Esophagus muscularis mucosa (tissue), 4 donors: Measurements from ENCODE around the gene HIVEP1. TPM values are rescaled to one million over a fixed set of nuclear protein-coding genes. Genes with fewer than 3 reads are reported as not detected.

ENCODE experiments used
- DNase-seq: peaks from one replicate; pipeline ENCODE4 v3.0.0-alpha.2; 2017; ENCODE audit errors: extremely low spot score
- H3K27ac ChIP-seq, 4 donors: fragments of 200-600 bp; sonication (generic); replicated peaks in 1 of 4; 1 replicate in 3 of 4; 2 replicates in 1 of 4; pipeline ENCODE4 v1.5.1; 2016 to 2019; ENCODE audit warnings: mild to moderate bottlenecking in 1 of 4
- H3K27me3 ChIP-seq, 4 donors: fragments of 200-600 bp; sonication (generic); one replicate each; pipeline versions ENCODE4 v1.5.1 to v1.6.0; 2016 to 2019
- H3K36me3 ChIP-seq, 4 donors: fragments of 200-600 bp; sonication (generic); one replicate each; pipeline ENCODE4 v1.5.1; 2016 to 2019
- H3K4me1 ChIP-seq, 4 donors: fragments of 200-600 bp; sonication (generic); one replicate each; pipeline ENCODE4 v1.5.1; 2016 to 2019
- H3K4me3 ChIP-seq, 4 donors: fragments of 200-600 bp; sonication (generic); 1 replicate in 2 of 4; 2 replicates in 2 of 4; pipeline ENCODE4 v1.5.1; 2016 to 2019; ENCODE audit warnings: mild to moderate bottlenecking in 4 of 4, moderate library complexity in 1 of 4
- H3K9me3 ChIP-seq, 4 donors: fragments of 200-600 bp; sonication (generic); 1 replicate in 3 of 4; 2 replicates in 1 of 4; pipeline ENCODE4 v1.5.1; 2016 to 2019
- EP300 ChIP-seq: sonication (generic); formaldehyde crosslinking; IDR thresholded peaks from one replicate; pipeline ENCODE4 v1.6.1; 2017; ENCODE audit warnings: antibody characterized with exemption
- POLR2A ChIP-seq: fragments of 450-650 bp; IDR thresholded peaks from one replicate; pipeline ENCODE4 v1.6.1; 2017; ENCODE audit warnings: antibody characterized with exemption, moderate library complexity, mild to moderate bottlenecking, low read depth
- POLR2AphosphoS5 ChIP-seq, 2 donors: sonication (generic); formaldehyde crosslinking; IDR thresholded peaks; one replicate each; pipeline ENCODE4 v1.6.1; 2017; ENCODE audit warnings: antibody characterized with exemption in 2 of 2
- WGBS: methylation state at CpG from one replicate; pipeline ENCODE4 v1.1.5; 2018; 5-methylcytosine and 5-hydroxymethylcytosine counted together
- intact Hi-C: fragments of 100-400 bp; cut with DNase I; formaldehyde crosslinking; loops from one replicate; pipeline ENCODE4 v1.15.1; 2023
- total RNA-seq, 4 donors: library from RNA; depleted of rRNA; stranded (reverse); fragments of >200 nt; gene quantifications; one replicate each; pipeline versions ENCODE4 v1.1.0 to v1.2.1, GENCODE V29; 2016
- TF ChIP-seq, protein P1 (sequence below), 3 experiments: fragments of 200-600 bp in 2 of 3; fragments of 450-650 bp in 1 of 3; sonication (generic) in 2 of 3; IDR thresholded peaks; one replicate each; pipeline ENCODE4 v1.5.1; 2017 to 2019; ENCODE audit warnings: antibody characterized with exemption in 3 of 3, mild to moderate bottlenecking in 2 of 3, moderate library complexity in 1 of 3

Gene HIVEP1
- total RNA-seq, 4 donors from 2014 or later: 16.2 to 28.3 (median 25.1) TPM

DNA sequence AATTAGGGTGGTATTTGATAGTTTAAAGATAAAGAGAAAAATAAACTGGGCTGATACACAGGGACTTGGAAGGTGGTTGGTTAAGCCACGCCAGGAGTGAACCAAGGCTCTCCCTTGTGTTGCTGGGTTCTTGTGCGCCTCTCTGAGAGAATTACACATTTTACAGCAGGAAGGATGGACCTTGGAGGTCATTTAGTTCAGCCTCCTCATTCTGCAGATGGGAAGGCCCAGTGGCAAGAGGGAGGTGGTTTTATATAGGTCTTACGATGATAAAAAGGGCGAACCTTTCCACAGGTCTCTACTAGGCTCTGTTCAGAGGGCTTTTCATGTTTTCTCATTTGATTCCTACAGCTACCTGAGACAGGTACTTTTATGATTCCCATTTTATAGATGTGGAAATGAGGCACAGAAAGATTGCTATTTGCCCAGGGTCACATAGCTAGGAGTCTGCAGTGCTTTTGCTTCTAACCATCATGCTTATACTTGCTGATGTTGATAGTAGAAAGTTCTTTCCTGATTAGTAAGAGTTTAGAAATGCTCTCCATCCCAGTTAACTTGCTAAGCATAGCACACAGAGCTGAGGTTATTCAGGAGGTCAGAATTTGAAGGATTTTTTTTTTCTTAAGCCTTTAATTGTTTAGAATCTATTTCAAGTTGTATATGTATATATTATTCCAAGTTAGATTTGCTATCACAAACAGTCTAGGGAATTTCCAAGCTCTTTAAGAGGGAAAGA lies 12.8 kb downstream of the HIVEP1 start:
- TF ChIP-seq POLR2AphosphoS5 (IDR thresholded peaks at IDR 0.05) (no peak), EP300 (no peak), POLR2A (no peak)
- TF ChIP-seq, protein P1, sequence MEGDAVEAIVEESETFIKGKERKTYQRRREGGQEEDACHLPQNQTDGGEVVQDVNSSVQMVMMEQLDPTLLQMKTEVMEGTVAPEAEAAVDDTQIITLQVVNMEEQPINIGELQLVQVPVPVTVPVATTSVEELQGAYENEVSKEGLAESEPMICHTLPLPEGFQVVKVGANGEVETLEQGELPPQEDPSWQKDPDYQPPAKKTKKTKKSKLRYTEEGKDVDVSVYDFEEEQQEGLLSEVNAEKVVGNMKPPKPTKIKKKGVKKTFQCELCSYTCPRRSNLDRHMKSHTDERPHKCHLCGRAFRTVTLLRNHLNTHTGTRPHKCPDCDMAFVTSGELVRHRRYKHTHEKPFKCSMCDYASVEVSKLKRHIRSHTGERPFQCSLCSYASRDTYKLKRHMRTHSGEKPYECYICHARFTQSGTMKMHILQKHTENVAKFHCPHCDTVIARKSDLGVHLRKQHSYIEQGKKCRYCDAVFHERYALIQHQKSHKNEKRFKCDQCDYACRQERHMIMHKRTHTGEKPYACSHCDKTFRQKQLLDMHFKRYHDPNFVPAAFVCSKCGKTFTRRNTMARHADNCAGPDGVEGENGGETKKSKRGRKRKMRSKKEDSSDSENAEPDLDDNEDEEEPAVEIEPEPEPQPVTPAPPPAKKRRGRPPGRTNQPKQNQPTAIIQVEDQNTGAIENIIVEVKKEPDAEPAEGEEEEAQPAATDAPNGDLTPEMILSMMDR (IDR thresholded peaks at IDR 0.05): no peak
- H3K27me3 ChIP-seq: no peaks in the 10 kb centered on the region
- peak overlapping the region; percentile 19 to 50 (median 35) for H3K27ac ChIP-seq
- peaks cover 0 to 9% (median 3%) of the 10 kb centered on the region in 4 donors for H3K9me3 ChIP-seq
- 99% methylated on average over 4 of the region's 4 CpGs for WGBS
- intact Hi-C loops: no loop called here
- H3K36me3 ChIP-seq: no peaks in the 10 kb centered on the region
- H3K4me1 ChIP-seq: peaks cover 12 to 51% (median 32%) of the 10 kb centered on the region in 4 donors
- H3K4me3 ChIP-seq: no peak overlapping the region
- DNase-seq: no peak

- no peak overlapping the region for H3K27ac ChIP-seq
- peaks cover 12 to 49% (median 30%) of the 10 kb centered on the region in 4 donors for H3K4me1 ChIP-seq
- H3K27me3 ChIP-seq: no peaks in the 10 kb centered on the region
- no peak overlapping the region for H3K4me3 ChIP-seq
- WGBS: 83% methylated on average over 4 of the region's 4 CpGs
- intact Hi-C loops: no loop called here
- no peaks in the 10 kb centered on the region for H3K36me3 ChIP-seq
- TF ChIP-seq, protein P1 (IDR thresholded peaks at IDR 0.05): no peak
- TF ChIP-seq POLR2AphosphoS5 (IDR thresholded peaks at IDR 0.05): no peak
- TF ChIP-seq POLR2A: no peak
- no peak for TF ChIP-seq EP300
- DNase-seq: no peak
- peaks cover 0 to 17% (median 11%) of the 10 kb centered on the region in 4 donors for H3K9me3 ChIP-seq
Measured at GRCh38 chr6:12026120-12026519, 14.0 kb downstream of the HIVEP1 start.

- DNase-seq: no peak
- intact Hi-C loops: no loop called here
- Histone ChIP-seq H3K27me3 (no peaks in the 10 kb centered on the region), H3K4me1 (peaks cover 12 to 42% (median 26%) of the 10 kb centered on the region in 4 donors), H3K9me3 (peaks cover 0 to 17% (median 11%) of the 10 kb centered on the region in 4 donors), H3K4me3 (no peak overlapping the region), H3K27ac (no peak overlapping the region), H3K36me3 (no peaks in the 10 kb centered on the region)
- no peak for TF ChIP-seq EP300
- no peak for TF ChIP-seq POLR2AphosphoS5 (IDR thresholded peaks at IDR 0.05)
- TF ChIP-seq, protein P1 (IDR thresholded peaks at IDR 0.05): no peak
- no peak for TF ChIP-seq POLR2A
- WGBS: 96% methylated on average over 1 of the region's 1 CpG
Measured at GRCh38 chr6:12026833-12027232, 14.7 kb downstream of the HIVEP1 start.

- Histone ChIP-seq H3K4me3 (no peak overlapping the region), H3K36me3 (no peaks in the 10 kb centered on the region), H3K27me3 (no peaks in the 10 kb centered on the region), H3K4me1 (peaks cover 12 to 36% (median 26%) of the 10 kb centered on the region in 4 donors), H3K9me3 (peaks cover 0 to 17% (median 11%) of the 10 kb centered on the region in 4 donors), H3K27ac (no peak overlapping the region)
- WGBS: 85% methylated on average over 4 of the region's 4 CpGs
- DNase-seq: no peak
- TF ChIP-seq EP300: no peak
- no peak for TF ChIP-seq POLR2A
- intact Hi-C loops: no loop called here
Measured at GRCh38 chr6:12028213-12028612, 16.1 kb downstream of the HIVEP1 start.

GRCh38 chr6:12029979-12030737 lies 18.0 kb downstream of the HIVEP1 start:
- Histone ChIP-seq H3K9me3 (peaks cover 0 to 17% (median 11%) of the 10 kb centered on the region in 4 donors), H3K27me3 (no peaks in the 10 kb centered on the region), H3K27ac (no peak overlapping the region), H3K36me3 (no peaks in the 10 kb centered on the region), H3K4me1 (peaks cover 14 to 39% (median 30%) of the 10 kb centered on the region in 4 donors), H3K4me3 (no peak overlapping the region)
- intact Hi-C loops: no loop called here
- DNase-seq: no peak
- TF ChIP-seq POLR2AphosphoS5 (IDR thresholded peaks at IDR 0.05): no peak
- TF ChIP-seq, protein P1 (IDR thresholded peaks at IDR 0.05): no peak
- TF ChIP-seq POLR2A: no peak
- no peak for TF ChIP-seq EP300
- WGBS: 97% methylated on average over 4 of the region's 4 CpGs
